Ectodermal cell (in vitro differentiated cells): ENCODE data around the gene TMIE.

ENCODE experiments used
- H3K27ac ChIP-seq: 2 replicates; pipeline ENCODE4 v1.7.0; 2013; ENCODE audit warnings: mild to moderate bottlenecking, low read depth, low read length; ENCODE audit not compliant: insufficient read depth, poor library complexity, severe bottlenecking
- H3K27me3 ChIP-seq: 2 replicates; pipeline ENCODE4 v1.7.0; 2013; ENCODE audit warnings: mild to moderate bottlenecking, low read length; ENCODE audit not compliant: insufficient read depth, control insufficient read depth, poor library complexity, severe bottlenecking
- H3K36me3 ChIP-seq: one replicate; pipeline ENCODE4 v1.7.0; 2013; ENCODE audit warnings: low read length; ENCODE audit not compliant: control insufficient read depth, insufficient read depth
- H3K4me1 ChIP-seq: one replicate; pipeline ENCODE4 v1.7.0; 2013; ENCODE audit warnings: low read length; ENCODE audit not compliant: control insufficient read depth, insufficient read depth
- H3K4me3 ChIP-seq: 2 replicates; pipeline ENCODE4 v1.7.0; 2013; ENCODE audit warnings: low read depth, low read length, control low read depth; ENCODE audit not compliant: insufficient read depth
- H3K9me3 ChIP-seq: 2 replicates; pipeline ENCODE4 v1.7.0; 2013; ENCODE audit warnings: mild to moderate bottlenecking, low read length, moderate library complexity; ENCODE audit not compliant: control insufficient read depth
- whole genome bisulfite sequencing, 2 experiments: methylation state at CpG; one replicate each; pipeline ENCODE4 v1.1.7; 2013; ENCODE audit warnings: missing lambda C conversion rate in 2 of 2; 5-methylcytosine and 5-hydroxymethylcytosine counted together

The TMIE gene

DNA sequence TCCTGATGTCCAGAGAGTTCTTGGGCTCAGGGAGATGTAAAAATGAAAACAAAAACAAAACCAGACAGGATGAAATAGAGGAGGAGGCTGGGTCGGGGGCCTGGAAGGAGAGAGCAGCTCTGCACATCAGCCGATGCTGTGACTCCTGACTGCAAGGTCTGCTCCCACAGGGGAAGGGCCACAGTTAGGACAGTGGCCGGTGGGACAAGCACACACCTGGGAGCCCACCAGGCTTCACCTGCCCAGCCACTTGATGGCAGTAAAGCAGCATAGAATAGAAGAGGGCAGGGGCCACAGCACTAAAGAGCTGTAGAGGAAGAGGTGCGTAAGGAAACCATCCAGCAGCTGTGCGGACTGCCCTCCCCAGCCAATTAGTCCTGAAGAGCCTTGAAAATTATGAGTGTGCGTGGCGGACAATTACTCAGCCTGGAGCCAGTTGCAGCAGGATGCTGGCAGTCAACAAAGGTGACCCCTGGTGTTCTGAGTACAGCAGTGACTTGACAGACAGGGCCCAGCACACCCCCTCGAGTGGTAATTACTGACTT, 37.5 kb upstream of the TMIE start:
- H3K4me3 ChIP-seq: no peak overlapping the region
- H3K36me3 ChIP-seq: no peaks in the 10 kb centered on the region
- WGBS, 2 experiments: 81 to 82% methylated on average over 8 of the region's 8 CpGs
- H3K27me3 ChIP-seq: no peaks in the 10 kb centered on the region
- no peak overlapping the region for H3K27ac ChIP-seq
- no peaks in the 10 kb centered on the region for H3K9me3 ChIP-seq
- H3K4me1 ChIP-seq: peaks cover 38% of the 10 kb centered on the region

DNA sequence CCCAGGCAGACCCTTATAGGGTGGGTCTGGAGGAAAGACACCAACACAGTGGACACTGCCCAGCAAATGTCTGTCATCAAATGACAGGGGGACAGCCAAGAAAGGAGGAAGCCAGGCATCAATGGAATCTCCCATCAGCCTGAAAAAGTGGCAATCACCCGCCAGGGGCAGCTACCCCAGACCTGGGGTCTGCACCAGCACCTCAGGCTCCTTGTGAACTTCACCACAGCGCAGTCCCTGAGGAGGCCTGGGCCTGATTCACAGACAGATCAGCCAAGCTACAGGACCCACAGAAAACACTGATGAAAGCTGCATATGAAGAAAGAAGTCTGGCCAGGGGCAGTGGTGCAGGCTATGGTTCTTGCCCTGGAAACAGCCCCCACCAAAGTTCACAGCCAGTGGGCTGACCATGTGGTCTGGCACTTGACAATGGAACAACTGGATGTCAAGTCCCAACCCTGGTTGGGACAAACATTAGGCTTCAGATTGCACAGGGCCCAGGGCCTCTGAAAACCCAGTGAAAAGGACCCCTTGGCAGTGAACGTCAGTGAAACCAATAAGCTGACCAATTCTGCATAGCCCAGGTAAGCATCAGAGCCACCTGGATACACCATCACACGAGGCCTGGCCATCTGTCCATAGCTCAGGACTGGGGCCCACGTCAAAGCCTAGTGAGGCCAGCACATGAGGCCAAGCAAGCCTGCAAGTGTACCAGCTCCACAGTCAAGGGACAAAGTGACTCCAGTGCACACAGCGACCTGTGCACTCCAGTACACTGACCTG, 36.8 kb upstream of the TMIE start:
- Histone ChIP-seq H3K27me3 (no peaks in the 10 kb centered on the region), H3K4me1 (peaks cover 31% of the 10 kb centered on the region), H3K4me3 (no peak overlapping the region), H3K27ac (no peak overlapping the region), H3K36me3 (no peaks in the 10 kb centered on the region), H3K9me3 (no peaks in the 10 kb centered on the region)
- WGBS, 2 experiments: 92% methylated on average over 6 of the region's 6 CpGs

DNA sequence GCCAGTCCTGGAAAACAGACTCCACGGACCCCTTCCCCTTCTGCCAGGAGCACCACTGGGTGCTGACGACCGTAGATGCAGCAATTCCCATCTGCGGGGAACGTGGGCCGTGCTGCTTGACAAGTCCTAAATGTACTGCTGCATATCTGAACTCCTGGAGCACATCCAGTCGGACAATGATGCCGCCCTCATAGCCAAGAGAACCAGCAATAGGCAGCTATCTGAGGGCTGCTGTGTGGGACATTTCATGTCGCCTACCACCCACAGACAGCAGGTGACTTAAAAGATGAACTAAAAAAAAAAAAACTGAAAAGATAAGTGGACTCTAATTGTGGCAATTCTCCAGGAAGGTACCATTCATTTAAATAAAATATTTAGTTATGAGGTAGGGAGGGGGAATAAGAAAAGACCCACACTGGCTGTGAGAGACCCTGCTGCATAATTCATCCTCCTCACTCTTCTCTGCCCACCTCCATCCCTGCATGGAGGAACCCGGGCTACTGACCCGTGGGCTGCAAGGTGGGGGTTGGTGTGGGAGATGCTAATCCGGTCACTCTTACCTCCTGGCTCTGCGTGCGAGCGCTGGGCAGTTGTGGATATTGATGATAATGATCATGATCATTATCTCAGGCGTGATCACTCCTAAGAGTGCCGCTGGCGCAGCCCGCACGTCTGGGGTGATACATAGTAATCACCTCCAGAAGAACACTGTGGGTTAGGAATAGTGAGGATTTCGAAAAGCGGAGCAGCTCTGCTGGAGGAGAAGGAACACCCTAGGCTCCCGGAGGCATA, 36.0 kb upstream of the TMIE start:
- H3K27ac ChIP-seq: no peak overlapping the region
- 75 to 77% methylated on average over 22 to 23 of the region's 23 CpGs for WGBS, 2 experiments
- no peak overlapping the region for H3K4me3 ChIP-seq
- peaks cover 24% of the 10 kb centered on the region for H3K4me1 ChIP-seq
- no peaks in the 10 kb centered on the region for H3K36me3 ChIP-seq
- H3K9me3 ChIP-seq: no peaks in the 10 kb centered on the region
- no peaks in the 10 kb centered on the region for H3K27me3 ChIP-seq

DNA sequence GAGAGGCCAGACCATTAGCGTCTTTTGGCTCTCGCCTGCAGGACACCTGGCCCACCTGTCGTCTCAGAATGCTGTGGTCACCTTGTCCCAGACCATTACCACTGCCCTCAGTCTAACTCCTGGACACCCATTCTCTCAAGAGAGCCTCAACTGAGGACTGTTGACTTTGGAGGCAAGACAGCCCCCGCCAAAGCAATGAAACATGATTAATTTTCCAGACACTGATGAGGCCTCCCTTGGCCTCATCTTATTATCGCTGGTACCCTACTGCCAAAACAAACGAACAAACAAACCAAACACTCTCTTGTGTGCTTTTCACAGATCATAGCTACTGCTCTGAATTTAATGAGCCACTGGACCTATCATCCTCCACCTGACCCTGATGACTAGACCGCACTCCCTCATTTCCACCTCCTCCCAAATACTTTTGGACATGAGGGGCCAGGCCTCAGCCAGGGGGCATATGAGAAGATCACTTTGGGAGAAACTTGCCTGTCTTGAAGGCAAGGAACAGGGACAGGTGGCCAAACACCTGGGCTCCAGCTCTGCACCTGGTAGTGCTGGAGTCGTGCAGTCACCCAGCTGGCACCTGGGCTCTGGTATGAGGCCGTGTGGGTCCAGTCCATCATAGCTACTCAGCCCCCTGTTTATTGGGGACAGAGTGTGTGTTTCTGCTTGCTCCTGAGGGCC, 35.3 kb upstream of the TMIE start:
- no peak overlapping the region for H3K4me3 ChIP-seq
- H3K27me3 ChIP-seq: no peaks in the 10 kb centered on the region
- H3K36me3 ChIP-seq: no peaks in the 10 kb centered on the region
- no peaks in the 10 kb centered on the region for H3K9me3 ChIP-seq
- WGBS, 2 experiments: 90 to 92% methylated on average over 9 of the region's 9 CpGs
- H3K4me1 ChIP-seq: peaks cover 20% of the 10 kb centered on the region
- no peak overlapping the region for H3K27ac ChIP-seq

DNA sequence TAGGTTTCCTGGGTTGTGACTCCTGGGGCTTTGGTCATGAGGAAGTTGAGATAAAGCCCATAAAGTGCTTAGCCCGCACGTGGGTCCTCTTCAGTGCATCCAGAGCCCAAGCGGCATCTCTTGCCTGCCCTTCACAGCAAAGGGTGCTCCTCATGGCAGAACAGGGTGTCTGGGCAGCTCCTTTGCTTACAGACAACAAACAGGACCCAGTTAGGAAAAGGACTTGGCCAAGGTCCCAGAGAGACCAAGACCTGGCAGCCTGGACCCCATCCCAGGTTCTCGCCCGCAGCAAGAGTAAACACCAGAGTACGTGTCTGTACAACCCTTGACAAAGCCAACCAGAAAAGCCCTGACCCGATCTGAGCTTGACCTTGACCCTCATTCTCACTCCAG, 34.7 kb upstream of the TMIE start:
- H3K4me1 ChIP-seq: peaks cover 15% of the 10 kb centered on the region
- H3K9me3 ChIP-seq: no peaks in the 10 kb centered on the region
- no peaks in the 10 kb centered on the region for H3K36me3 ChIP-seq
- no peak overlapping the region for H3K27ac ChIP-seq
- no peaks in the 10 kb centered on the region for H3K27me3 ChIP-seq
- H3K4me3 ChIP-seq: no peak overlapping the region
- 91 to 94% methylated on average over 7 of the region's 7 CpGs for WGBS, 2 experiments

DNA sequence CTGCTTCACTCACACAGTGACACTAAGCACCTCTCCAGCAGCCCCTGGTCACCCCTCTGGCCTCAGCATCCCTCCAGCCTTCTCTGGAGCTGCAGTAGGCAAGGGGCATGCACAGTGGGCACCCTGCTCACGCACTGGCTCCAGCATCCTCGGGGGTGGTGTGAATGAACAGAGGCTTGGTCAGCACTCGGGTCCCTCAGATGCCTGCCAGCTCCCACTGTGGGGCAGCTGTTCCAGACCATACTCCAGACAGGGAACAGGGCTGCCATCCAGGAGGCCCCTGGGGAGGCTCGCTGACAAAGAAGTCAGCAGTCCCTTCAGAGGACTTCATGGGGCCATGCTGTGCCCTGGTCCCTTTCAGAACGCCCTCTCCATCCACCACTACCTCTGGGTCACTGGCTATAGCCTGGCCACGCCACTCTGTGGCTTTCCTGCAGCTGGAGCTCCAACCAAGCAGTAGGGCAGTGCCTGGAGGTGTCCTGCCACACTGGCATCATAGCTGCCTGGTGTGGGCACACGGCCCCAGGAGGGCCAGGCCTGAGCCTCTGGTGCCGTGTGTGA, 34.1 kb upstream of the TMIE start:
- Histone ChIP-seq H3K36me3 (no peaks in the 10 kb centered on the region), H3K27ac (no peak overlapping the region), H3K4me3 (no peak overlapping the region), H3K27me3 (no peaks in the 10 kb centered on the region), H3K9me3 (no peaks in the 10 kb centered on the region), H3K4me1 (peaks cover 9% of the 10 kb centered on the region)
- 91 to 93% methylated on average over 8 of the region's 8 CpGs for WGBS, 2 experiments

DNA sequence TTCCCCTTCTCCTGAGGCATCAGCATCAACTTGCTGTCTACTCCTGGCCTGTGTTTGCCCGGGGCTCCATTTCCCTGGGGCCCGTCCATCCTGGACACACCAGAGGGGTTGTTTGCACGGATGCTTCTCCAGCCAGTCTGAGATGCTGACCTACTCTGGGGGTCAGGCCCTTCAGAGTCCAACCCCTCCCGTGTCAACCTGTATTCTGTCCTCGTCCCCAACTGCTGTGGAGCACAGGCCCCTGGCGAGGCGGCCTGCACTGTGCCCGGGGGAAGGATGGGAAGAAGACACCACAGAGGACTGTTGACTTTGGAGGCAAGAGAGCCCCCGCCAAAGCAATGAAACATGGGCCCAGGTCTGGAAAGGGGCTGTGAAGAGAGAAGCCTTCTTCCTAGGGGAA, 33.5 kb upstream of the TMIE start:
- Histone ChIP-seq H3K27ac (no peak overlapping the region), H3K9me3 (no peaks in the 10 kb centered on the region), H3K27me3 (no peaks in the 10 kb centered on the region), H3K4me3 (no peak overlapping the region), H3K4me1 (peaks cover 6% of the 10 kb centered on the region), H3K36me3 (no peaks in the 10 kb centered on the region)
- 94 to 96% methylated on average over 9 of the region's 9 CpGs for WGBS, 2 experiments

DNA sequence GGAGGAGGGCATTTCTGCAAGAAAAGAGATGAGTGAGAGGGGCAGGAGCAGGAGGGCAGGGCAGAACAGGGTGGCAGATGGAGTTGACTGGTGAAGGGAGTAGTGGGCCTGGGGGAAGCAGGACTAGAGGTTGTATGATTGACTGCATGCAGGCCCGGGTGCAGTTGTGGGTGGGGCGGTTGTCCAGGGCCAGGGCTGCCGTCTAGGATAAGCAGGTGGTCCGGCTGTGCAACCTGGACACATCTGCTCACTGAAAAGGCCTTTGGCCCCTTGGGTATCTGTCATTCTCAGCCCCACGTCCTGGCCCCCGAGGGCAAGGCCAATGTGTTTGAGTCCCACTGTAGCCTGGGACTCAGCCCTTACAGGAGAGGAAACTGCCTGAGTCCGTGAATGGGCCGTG, 33.1 kb upstream of the TMIE start:
- Histone ChIP-seq H3K9me3 (no peaks in the 10 kb centered on the region), H3K36me3 (no peaks in the 10 kb centered on the region), H3K27ac (no peak overlapping the region), H3K4me1 (peaks cover 2% of the 10 kb centered on the region), H3K27me3 (no peaks in the 10 kb centered on the region), H3K4me3 (no peak overlapping the region)
- 81 to 83% methylated on average over 8 of the region's 8 CpGs for WGBS, 2 experiments

DNA sequence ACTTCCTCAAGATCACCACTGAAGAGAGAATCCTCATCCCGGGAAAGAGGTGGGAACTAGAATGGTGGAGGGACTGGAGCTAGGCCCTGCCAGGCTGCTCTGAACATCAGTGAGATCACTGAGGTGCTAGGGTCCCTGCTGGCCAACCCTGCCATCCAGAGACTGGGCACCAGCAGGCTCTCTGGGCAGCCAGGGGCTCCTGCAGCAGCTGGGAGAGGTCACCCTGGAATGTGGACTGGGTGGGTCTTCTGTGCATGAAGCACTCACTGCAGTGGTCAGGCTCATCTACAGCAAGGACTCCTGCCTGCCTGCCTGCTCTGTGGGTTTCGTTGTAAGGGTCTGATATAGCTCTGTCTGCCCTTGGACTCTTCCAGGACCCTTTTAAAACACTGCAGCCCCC, 32.6 kb upstream of the TMIE start:
- no peak overlapping the region for H3K4me3 ChIP-seq
- no peak overlapping the region for H3K27ac ChIP-seq
- H3K27me3 ChIP-seq: no peaks in the 10 kb centered on the region
- WGBS, 2 experiments: 96 to 99% methylated on average over 2 of the region's 2 CpGs
- H3K4me1 ChIP-seq: peaks cover 5% of the 10 kb centered on the region
- no peaks in the 10 kb centered on the region for H3K9me3 ChIP-seq
- H3K36me3 ChIP-seq: no peaks in the 10 kb centered on the region
